GM23338 (cell line): Measurements from ENCODE around the gene CPD. TPM values are rescaled to one million over a fixed set of nuclear protein-coding genes. Genes with fewer than 3 reads are reported as not detected.

Experiments
- ATAC-seq: fragments of 200-7000 bp; cut with Tn5 transposase; 3 replicates; pipeline ENCODE4 v1.9.1; 2020
- DNase-seq: peaks from one replicate; pipeline ENCODE4 v3.0.0-alpha.2; 2015; ENCODE audit warnings: low spot score
- H2AFZ ChIP-seq: fragments of 200-600 bp; sonication (generic); 2 replicates; pipeline ENCODE4 v1.8.0; 2016; ENCODE audit warnings: antibody characterized with exemption, mild to moderate bottlenecking, moderate library complexity
- H3F3A ChIP-seq: fragments of 200-600 bp; sonication (generic); replicated peaks from 2 replicates; pipeline ENCODE4 v1.8.0; 2017; ENCODE audit warnings: antibody characterized with exemption, mixed run types, low read depth
- H3K27ac ChIP-seq: fragments of 200-600 bp; sonication (generic); 2 replicates; pipeline ENCODE4 v1.6.1; 2016; ENCODE audit warnings: low read depth
- H3K27me3 ChIP-seq: fragments of 200-600 bp; sonication (generic); 2 replicates; pipeline ENCODE4 v1.8.0; 2016; ENCODE audit warnings: mild to moderate bottlenecking, mixed run types, moderate library complexity; ENCODE audit not compliant: insufficient read depth
- H3K36me3 ChIP-seq: fragments of 200-600 bp; sonication (generic); 2 replicates; pipeline ENCODE4 v1.8.0; 2016; ENCODE audit warnings: mild to moderate bottlenecking; ENCODE audit not compliant: insufficient read depth
- H3K4me1 ChIP-seq: fragments of 200-600 bp; sonication (generic); 2 replicates; pipeline ENCODE4 v1.8.0; 2016; ENCODE audit warnings: mild to moderate bottlenecking, moderate library complexity; ENCODE audit not compliant: insufficient read depth
- H3K4me2 ChIP-seq: fragments of 200-600 bp; sonication (generic); 2 replicates; pipeline ENCODE4 v1.7.1; 2017; ENCODE audit warnings: mixed run types
- H3K4me3 ChIP-seq: fragments of 200-600 bp; sonication (generic); 2 replicates; pipeline ENCODE4 v1.6.1; 2016; ENCODE audit warnings: mixed run types
- H3K79me2 ChIP-seq: fragments of 200-600 bp; sonication (generic); replicated peaks from 2 replicates; pipeline ENCODE4 v1.8.0; 2017; ENCODE audit warnings: mild to moderate bottlenecking; ENCODE audit not compliant: insufficient read depth
- H3K9me2 ChIP-seq: fragments of 200-600 bp; sonication (generic); 2 replicates; pipeline ENCODE4 v1.8.0; 2017; ENCODE audit not compliant: insufficient read depth
- H4K20me1 ChIP-seq: fragments of 200-600 bp; sonication (generic); replicated peaks from 2 replicates; pipeline ENCODE4 v1.8.0; 2017; ENCODE audit warnings: mild to moderate bottlenecking; ENCODE audit not compliant: insufficient read depth
- H3K27ac Mint-ChIP-seq: 2 replicates; pipeline ENCODE4 v1.8.0; 2020; ENCODE audit warnings: inconsistent platforms, mild to moderate bottlenecking, moderate library complexity, mixed read lengths
- H3K27me3 Mint-ChIP-seq: 3 replicates; pipeline ENCODE4 v1.8.0; 2022; ENCODE audit warnings: low read depth, mild to moderate bottlenecking, moderate library complexity, mixed read lengths, inconsistent platforms; ENCODE audit not compliant: insufficient read depth, poor library complexity
- H3K36me3 Mint-ChIP-seq: 3 replicates; pipeline ENCODE4 v1.8.0; 2021; ENCODE audit warnings: low read depth, mild to moderate bottlenecking, inconsistent platforms, moderate library complexity, mixed read lengths
- H3K4me1 Mint-ChIP-seq: 3 replicates; pipeline ENCODE4 v1.8.0; 2020; ENCODE audit warnings: mild to moderate bottlenecking, inconsistent platforms, mixed read lengths
- H3K4me3 Mint-ChIP-seq: 3 replicates; pipeline ENCODE4 v1.8.0; 2021; ENCODE audit warnings: moderate library complexity, mild to moderate bottlenecking, inconsistent platforms, mixed read lengths
- H3K9me3 Mint-ChIP-seq: 3 replicates; pipeline ENCODE4 v1.8.0; 2020; ENCODE audit warnings: moderate library complexity, mild to moderate bottlenecking, inconsistent platforms, mixed read lengths
- CREB1 ChIP-seq: fragments of 250-450 bp; sonication (Bioruptor Pico); IDR thresholded peaks from 2 replicates; pipeline ENCODE4 v1.5.0; 2020; ENCODE audit warnings: low read depth, mild to moderate bottlenecking, moderate library complexity
- EZH2 ChIP-seq: fragments of 200-600 bp; sonication (generic); IDR thresholded peaks from one replicate; pipeline ENCODE4 v1.8.0; 2017; ENCODE audit warnings: antibody characterized with exemption, mild to moderate bottlenecking, low read depth; ENCODE audit not compliant: unreplicated experiment
- EZH2phosphoT487 ChIP-seq: fragments of 200-600 bp; sonication (generic); IDR thresholded peaks from one replicate; pipeline ENCODE4 v1.8.1; 2018; ENCODE audit warnings: antibody characterized with exemption; ENCODE audit not compliant: unreplicated experiment
- JUNB ChIP-seq: IDR thresholded peaks from one replicate; pipeline ENCODE4 v1.6.1; 2016; ENCODE audit warnings: antibody characterized with exemption; ENCODE audit not compliant: unreplicated experiment
- NANOG ChIP-seq: IDR thresholded peaks from 2 replicates; pipeline ENCODE4 v1.6.1; 2016; ENCODE audit warnings: antibody characterized with exemption, borderline replicate concordance
- POLR2AphosphoS5 ChIP-seq: IDR thresholded peaks from 2 replicates; pipeline ENCODE4 v1.6.1; 2016; ENCODE audit warnings: antibody characterized with exemption, low read depth
- STAT1 ChIP-seq: IDR thresholded peaks from one replicate; pipeline ENCODE4 v1.6.1; 2016; ENCODE audit warnings: antibody characterized with exemption; ENCODE audit not compliant: unreplicated experiment
- ZNF114 ChIP-seq: fragments of 250-450 bp; sonication (Bioruptor Pico); IDR thresholded peaks from 2 replicates; pipeline ENCODE4 v1.5.0; 2020; ENCODE audit warnings: mild to moderate bottlenecking, moderate library complexity
- ZNF331 ChIP-seq: fragments of 250-450 bp; sonication (Bioruptor Pico); IDR thresholded peaks from 2 replicates; pipeline ENCODE4 v1.5.0; 2020; ENCODE audit warnings: low read depth, mild to moderate bottlenecking, moderate library complexity
- polyA plus RNA-seq: library from polyadenylated mRNA; unstranded; fragments of >200 nt; fragmentation: Nextera tagmentation; extraction: Ambion mirVana; gene quantifications from 2 replicates; pipeline ENCODE4 v1.2.1, GENCODE V29; 2016
- total RNA-seq: library from RNA; depleted of rRNA; stranded (reverse); fragments of >200 nt; shearing (Covaris generic); gene quantifications from 2 replicates; pipeline ENCODE4 v1.2.3, GENCODE V29; 2014
- TF ChIP-seq, protein P1 (sequence below): fragments of 250-450 bp; sonication (Bioruptor Pico); IDR thresholded peaks from 2 replicates; pipeline ENCODE4 v1.5.0; 2020; ENCODE audit warnings: mild to moderate bottlenecking, moderate library complexity
- TF ChIP-seq, protein P2 (sequence below): IDR thresholded peaks from 2 replicates; pipeline ENCODE4 v1.6.1; 2016; ENCODE audit warnings: antibody characterized with exemption
- TF ChIP-seq, protein P3 (sequence below): IDR thresholded peaks from one replicate; pipeline ENCODE4 v1.6.1; 2018; ENCODE audit warnings: antibody characterized with exemption; ENCODE audit not compliant: unreplicated experiment
- TF ChIP-seq, protein P4 (sequence below), 2 experiments: fragments of 200-600 bp in 1 of 2; sonication (generic) in 1 of 2; conservative IDR thresholded peaks; 2 replicates each; pipeline versions ENCODE4 v1.5.1 to v1.6.1; 2016 to 2017; ENCODE audit warnings: antibody characterized with exemption in 2 of 2, low read depth in 2 of 2, mild to moderate bottlenecking in 2 of 2, moderate library complexity in 1 of 2

Gene CPD
- total and polyA plus RNA-seq, 2 experiments from 2014 or later, result 6.2 to 57.8 TPM

DNA sequence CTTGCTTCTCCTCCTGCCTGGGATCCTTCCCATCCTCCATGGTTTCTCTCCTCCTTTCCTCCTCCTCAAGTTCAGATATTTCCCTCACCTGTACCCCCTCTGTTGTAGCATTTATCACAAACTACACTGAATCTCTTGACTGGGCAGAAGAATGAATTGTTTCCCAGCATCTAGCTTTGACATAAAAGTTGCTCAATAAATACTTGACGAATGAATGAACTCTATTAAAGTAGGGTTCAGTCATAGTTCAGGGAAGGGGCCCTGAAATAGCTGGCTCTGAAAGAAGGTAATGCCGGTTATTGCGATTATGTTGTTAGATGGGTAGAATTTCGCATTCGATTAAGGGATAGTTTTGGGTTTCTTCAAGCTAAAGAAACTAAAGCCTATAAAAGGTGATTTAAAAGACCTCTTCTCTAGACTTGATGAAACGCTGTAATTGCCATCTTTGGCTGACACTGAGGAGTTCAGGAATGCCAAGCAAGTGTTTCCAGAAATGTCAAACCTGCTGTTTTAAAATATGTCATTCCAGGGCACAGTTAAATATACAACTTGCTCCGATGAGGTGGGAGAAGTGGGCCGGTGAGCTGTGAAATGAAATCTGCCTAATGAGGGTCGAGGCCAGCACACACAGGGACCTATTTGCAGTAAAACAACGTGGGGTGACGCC is 1.0 kb upstream of the CPD start:
- Histone ChIP-seq H3K79me2 (peaks cover 28% of the 10 kb centered on the region), H2AFZ (peak overlapping the region; percentile 92), H4K20me1 (peaks cover 12% of the 10 kb centered on the region; the same call in 1 of the 2 replicates), H3K27ac (no peak overlapping the region), H3K27me3 (peaks cover 48% of the 10 kb centered on the region), H3K4me1 (peaks cover 48% of the 10 kb centered on the region), H3F3A (no peaks in the 10 kb centered on the region), H3K36me3 (no peaks in the 10 kb centered on the region), H3K9me2 (no peaks in the 10 kb centered on the region), H3K4me3 (peak overlapping the region; percentile 61), H3K4me2 (peak overlapping the region; percentile 87)
- peaks cover 50% of the 10 kb centered on the region for H3K4me1 Mint-ChIP-seq
- no peaks in the 10 kb centered on the region for H3K9me3 Mint-ChIP-seq
- H3K27ac Mint-ChIP-seq, result no peak overlapping the region
- ATAC-seq, result no peak
- TF ChIP-seq CREB1, result no peak
- TF ChIP-seq JUNB, result no peak
- TF ChIP-seq NANOG, result no peak
- no peak for TF ChIP-seq ZNF114 (CRISPR knock-in tag)
- TF ChIP-seq, protein P1, sequence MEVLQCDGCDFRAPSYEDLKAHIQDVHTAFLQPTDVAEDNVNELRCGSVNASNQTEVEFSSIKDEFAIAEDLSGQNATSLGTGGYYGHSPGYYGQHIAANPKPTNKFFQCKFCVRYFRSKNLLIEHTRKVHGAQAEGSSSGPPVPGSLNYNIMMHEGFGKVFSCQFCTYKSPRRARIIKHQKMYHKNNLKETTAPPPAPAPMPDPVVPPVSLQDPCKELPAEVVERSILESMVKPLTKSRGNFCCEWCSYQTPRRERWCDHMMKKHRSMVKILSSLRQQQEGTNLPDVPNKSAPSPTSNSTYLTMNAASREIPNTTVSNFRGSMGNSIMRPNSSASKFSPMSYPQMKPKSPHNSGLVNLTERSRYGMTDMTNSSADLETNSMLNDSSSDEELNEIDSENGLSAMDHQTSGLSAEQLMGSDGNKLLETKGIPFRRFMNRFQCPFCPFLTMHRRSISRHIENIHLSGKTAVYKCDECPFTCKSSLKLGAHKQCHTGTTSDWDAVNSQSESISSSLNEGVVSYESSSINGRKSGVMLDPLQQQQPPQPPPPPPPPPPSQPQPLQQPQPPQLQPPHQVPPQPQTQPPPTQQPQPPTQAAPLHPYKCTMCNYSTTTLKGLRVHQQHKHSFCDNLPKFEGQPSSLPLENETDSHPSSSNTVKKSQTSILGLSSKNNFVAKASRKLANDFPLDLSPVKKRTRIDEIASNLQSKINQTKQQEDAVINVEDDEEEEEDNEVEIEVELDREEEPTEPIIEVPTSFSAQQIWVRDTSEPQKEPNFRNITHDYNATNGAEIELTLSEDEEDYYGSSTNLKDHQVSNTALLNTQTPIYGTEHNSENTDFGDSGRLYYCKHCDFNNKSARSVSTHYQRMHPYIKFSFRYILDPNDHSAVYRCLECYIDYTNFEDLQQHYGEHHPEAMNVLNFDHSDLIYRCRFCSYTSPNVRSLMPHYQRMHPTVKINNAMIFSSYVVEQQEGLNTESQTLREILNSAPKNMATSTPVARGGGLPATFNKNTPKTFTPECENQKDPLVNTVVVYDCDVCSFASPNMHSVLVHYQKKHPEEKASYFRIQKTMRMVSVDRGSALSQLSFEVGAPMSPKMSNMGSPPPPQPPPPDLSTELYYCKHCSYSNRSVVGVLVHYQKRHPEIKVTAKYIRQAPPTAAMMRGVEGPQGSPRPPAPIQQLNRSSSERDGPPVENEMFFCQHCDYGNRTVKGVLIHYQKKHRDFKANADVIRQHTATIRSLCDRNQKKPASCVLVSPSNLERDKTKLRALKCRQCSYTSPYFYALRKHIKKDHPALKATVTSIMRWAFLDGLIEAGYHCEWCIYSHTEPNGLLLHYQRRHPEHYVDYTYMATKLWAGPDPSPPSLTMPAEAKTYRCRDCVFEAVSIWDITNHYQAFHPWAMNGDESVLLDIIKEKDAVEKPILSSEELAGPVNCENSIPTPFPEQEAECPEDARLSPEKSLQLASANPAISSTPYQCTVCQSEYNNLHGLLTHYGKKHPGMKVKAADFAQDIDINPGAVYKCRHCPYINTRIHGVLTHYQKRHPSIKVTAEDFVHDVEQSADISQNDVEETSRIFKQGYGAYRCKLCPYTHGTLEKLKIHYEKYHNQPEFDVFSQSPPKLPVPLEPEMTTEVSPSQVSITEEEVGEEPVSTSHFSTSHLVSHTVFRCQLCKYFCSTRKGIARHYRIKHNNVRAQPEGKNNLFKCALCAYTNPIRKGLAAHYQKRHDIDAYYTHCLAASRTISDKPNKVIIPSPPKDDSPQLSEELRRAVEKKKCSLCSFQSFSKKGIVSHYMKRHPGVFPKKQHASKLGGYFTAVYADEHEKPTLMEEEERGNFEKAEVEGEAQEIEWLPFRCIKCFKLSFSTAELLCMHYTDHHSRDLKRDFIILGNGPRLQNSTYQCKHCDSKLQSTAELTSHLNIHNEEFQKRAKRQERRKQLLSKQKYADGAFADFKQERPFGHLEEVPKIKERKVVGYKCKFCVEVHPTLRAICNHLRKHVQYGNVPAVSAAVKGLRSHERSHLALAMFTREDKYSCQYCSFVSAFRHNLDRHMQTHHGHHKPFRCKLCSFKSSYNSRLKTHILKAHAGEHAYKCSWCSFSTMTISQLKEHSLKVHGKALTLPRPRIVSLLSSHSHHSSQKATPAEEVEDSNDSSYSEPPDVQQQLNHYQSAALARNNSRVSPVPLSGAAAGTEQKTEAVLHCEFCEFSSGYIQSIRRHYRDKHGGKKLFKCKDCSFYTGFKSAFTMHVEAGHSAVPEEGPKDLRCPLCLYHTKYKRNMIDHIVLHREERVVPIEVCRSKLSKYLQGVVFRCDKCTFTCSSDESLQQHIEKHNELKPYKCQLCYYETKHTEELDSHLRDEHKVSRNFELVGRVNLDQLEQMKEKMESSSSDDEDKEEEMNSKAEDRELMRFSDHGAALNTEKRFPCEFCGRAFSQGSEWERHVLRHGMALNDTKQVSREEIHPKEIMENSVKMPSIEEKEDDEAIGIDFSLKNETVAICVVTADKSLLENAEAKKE, result no peak
- no peak for TF ChIP-seq EZH2
- TF ChIP-seq, protein P2, sequence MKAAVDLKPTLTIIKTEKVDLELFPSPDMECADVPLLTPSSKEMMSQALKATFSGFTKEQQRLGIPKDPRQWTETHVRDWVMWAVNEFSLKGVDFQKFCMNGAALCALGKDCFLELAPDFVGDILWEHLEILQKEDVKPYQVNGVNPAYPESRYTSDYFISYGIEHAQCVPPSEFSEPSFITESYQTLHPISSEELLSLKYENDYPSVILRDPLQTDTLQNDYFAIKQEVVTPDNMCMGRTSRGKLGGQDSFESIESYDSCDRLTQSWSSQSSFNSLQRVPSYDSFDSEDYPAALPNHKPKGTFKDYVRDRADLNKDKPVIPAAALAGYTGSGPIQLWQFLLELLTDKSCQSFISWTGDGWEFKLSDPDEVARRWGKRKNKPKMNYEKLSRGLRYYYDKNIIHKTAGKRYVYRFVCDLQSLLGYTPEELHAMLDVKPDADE, result no peak
- no peak for TF ChIP-seq STAT1
- TF ChIP-seq POLR2AphosphoS5, result no peak
- no peak for TF ChIP-seq EZH2phosphoT487
- TF ChIP-seq, protein P3, sequence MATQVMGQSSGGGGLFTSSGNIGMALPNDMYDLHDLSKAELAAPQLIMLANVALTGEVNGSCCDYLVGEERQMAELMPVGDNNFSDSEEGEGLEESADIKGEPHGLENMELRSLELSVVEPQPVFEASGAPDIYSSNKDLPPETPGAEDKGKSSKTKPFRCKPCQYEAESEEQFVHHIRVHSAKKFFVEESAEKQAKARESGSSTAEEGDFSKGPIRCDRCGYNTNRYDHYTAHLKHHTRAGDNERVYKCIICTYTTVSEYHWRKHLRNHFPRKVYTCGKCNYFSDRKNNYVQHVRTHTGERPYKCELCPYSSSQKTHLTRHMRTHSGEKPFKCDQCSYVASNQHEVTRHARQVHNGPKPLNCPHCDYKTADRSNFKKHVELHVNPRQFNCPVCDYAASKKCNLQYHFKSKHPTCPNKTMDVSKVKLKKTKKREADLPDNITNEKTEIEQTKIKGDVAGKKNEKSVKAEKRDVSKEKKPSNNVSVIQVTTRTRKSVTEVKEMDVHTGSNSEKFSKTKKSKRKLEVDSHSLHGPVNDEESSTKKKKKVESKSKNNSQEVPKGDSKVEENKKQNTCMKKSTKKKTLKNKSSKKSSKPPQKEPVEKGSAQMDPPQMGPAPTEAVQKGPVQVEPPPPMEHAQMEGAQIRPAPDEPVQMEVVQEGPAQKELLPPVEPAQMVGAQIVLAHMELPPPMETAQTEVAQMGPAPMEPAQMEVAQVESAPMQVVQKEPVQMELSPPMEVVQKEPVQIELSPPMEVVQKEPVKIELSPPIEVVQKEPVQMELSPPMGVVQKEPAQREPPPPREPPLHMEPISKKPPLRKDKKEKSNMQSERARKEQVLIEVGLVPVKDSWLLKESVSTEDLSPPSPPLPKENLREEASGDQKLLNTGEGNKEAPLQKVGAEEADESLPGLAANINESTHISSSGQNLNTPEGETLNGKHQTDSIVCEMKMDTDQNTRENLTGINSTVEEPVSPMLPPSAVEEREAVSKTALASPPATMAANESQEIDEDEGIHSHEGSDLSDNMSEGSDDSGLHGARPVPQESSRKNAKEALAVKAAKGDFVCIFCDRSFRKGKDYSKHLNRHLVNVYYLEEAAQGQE, result no peak
- TF ChIP-seq, protein P4, sequence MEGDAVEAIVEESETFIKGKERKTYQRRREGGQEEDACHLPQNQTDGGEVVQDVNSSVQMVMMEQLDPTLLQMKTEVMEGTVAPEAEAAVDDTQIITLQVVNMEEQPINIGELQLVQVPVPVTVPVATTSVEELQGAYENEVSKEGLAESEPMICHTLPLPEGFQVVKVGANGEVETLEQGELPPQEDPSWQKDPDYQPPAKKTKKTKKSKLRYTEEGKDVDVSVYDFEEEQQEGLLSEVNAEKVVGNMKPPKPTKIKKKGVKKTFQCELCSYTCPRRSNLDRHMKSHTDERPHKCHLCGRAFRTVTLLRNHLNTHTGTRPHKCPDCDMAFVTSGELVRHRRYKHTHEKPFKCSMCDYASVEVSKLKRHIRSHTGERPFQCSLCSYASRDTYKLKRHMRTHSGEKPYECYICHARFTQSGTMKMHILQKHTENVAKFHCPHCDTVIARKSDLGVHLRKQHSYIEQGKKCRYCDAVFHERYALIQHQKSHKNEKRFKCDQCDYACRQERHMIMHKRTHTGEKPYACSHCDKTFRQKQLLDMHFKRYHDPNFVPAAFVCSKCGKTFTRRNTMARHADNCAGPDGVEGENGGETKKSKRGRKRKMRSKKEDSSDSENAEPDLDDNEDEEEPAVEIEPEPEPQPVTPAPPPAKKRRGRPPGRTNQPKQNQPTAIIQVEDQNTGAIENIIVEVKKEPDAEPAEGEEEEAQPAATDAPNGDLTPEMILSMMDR (conservative IDR thresholded peaks at IDR 0.05; ENCODE audit: low read depth in 2 of 2), result no peak
- TF ChIP-seq ZNF331, result no peak
- H3K4me3 Mint-ChIP-seq, result peak overlapping the region; percentile 76
- peaks cover 31% of the 10 kb centered on the region for H3K27me3 Mint-ChIP-seq
- H3K36me3 Mint-ChIP-seq, result no peaks in the 10 kb centered on the region; the same call in 2 of the 3 replicates
- DNase-seq, result no peak
